ENCODE data around the gene SH2B2. TPM values are rescaled to one million over a fixed set of nuclear protein-coding genes. Genes with fewer than 3 reads are reported as not detected.

Gene SH2B2
- total RNA-seq, 1 donor from 2014 or later, result 8.8 TPM

DNA sequence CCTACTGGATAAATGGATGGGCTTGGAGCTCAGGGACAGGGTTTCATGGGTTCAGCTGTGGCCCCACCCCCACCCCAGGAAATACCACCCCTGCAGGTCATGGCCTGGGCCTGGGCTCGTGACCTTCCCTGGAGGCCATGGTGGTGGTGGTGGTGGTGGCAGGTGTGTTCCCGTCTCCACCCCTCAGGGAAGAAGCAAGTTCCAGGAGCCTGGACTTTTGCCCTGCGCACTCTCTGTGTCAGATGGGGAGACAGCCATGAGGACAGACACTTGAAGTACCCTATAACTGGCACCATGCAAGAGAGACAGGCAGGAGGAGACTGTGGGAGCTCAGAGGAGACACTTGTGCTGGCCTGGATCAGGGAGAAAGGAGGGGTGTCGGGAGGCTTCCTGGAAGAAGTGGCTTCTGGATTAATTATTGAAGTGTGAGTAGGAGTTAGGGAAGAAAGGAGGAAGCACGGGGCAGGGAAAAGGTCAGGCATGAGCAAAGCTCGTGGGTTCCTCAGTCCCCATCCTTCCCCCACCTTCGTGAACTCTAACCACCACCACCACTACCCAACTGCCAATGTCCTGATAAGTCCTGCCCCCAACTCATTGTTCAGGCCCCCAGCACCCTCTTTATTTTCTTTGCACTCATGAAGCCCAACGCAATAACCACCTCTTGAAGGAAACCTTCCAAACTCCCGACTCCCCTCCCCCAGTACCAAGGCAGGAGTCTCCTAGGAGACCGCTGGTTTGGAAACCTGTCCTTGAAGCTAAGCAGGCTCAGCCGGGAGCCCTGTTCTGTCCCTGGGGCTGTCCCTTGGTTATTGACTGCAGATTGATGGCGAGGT lies 8.9 kb downstream of the SH2B2 start:
- TF ChIP-seq POLR2A (IDR thresholded peaks at IDR 0.05) (no peak), POLR2AphosphoS5 (IDR thresholded peaks at IDR 0.05; ENCODE audit: insufficient read depth in 1 of 2, low read depth in 1 of 2) (no peak)
- TF ChIP-seq, protein P1, sequence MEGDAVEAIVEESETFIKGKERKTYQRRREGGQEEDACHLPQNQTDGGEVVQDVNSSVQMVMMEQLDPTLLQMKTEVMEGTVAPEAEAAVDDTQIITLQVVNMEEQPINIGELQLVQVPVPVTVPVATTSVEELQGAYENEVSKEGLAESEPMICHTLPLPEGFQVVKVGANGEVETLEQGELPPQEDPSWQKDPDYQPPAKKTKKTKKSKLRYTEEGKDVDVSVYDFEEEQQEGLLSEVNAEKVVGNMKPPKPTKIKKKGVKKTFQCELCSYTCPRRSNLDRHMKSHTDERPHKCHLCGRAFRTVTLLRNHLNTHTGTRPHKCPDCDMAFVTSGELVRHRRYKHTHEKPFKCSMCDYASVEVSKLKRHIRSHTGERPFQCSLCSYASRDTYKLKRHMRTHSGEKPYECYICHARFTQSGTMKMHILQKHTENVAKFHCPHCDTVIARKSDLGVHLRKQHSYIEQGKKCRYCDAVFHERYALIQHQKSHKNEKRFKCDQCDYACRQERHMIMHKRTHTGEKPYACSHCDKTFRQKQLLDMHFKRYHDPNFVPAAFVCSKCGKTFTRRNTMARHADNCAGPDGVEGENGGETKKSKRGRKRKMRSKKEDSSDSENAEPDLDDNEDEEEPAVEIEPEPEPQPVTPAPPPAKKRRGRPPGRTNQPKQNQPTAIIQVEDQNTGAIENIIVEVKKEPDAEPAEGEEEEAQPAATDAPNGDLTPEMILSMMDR (IDR thresholded peaks at IDR 0.05), result no peak
- Histone ChIP-seq H3K27ac (no peak overlapping the region), H3K4me3 (no peak overlapping the region), H3K4me1 (peaks cover 6% of the 10 kb centered on the region), H3K27me3 (no peaks in the 10 kb centered on the region), H3K9me3 (no peaks in the 10 kb centered on the region), H3K36me3 (no peaks in the 10 kb centered on the region)
- DNase-seq (ENCODE audit: extremely low spot score in 2 of 2), result no peak
- intact Hi-C loops (cut with DNase I), result no loop called here

DNA sequence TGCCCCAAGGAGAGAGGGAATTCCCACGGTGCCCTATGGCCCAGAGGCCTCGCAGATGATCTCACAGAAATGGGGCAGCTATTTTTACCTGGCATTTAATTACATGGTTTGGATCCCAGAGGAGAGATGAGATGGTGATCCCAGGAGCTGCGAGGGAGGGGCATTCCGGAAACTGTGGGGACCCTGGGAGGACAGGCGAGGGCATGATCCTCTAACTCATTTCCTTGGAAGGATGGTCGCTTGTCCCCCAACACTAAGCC lies 9.4 kb downstream of the SH2B2 start:
- TF ChIP-seq POLR2A (IDR thresholded peaks at IDR 0.05) (no peak), POLR2AphosphoS5 (IDR thresholded peaks at IDR 0.05; ENCODE audit: insufficient read depth in 1 of 2, low read depth in 1 of 2) (no peak)
- TF ChIP-seq, protein P1 (IDR thresholded peaks at IDR 0.05), result no peak
- Histone ChIP-seq H3K27ac (no peak overlapping the region), H3K9me3 (no peaks in the 10 kb centered on the region), H3K27me3 (no peaks in the 10 kb centered on the region), H3K4me3 (no peak overlapping the region), H3K4me1 (peaks cover 6% of the 10 kb centered on the region), H3K36me3 (no peaks in the 10 kb centered on the region)
- intact Hi-C loops (cut with DNase I), result no loop called here
- DNase-seq (ENCODE audit: extremely low spot score in 2 of 2), result no peak

DNA sequence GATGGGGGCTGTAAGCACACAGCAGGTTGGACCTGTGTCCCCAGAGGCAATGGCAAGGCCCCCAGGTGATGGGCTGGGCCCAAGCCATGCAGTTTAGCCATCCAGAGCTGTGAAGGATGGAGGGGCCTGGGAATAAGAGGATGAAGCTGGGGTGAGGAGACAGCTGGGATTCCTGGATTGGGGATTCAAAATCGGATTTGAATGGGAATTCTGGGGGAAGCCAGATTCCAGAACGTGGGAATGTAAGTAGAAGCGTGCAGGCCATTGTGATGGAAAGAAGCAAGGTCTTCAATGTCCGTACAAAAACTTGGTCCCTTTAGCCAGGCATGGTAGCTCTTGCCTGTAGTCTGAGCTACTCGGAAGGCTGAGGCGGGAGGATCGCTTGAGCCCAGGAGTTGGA lies 9.8 kb downstream of the SH2B2 start:
- no peaks in the 10 kb centered on the region for H3K9me3 ChIP-seq
- intact Hi-C loops (cut with DNase I), result no loop called here
- H3K4me1 ChIP-seq, result peaks cover 6% of the 10 kb centered on the region
- no peak overlapping the region for H3K4me3 ChIP-seq
- no peak for DNase-seq (ENCODE audit: extremely low spot score in 2 of 2)
- H3K27me3 ChIP-seq, result no peaks in the 10 kb centered on the region
- TF ChIP-seq POLR2AphosphoS5 (IDR thresholded peaks at IDR 0.05; ENCODE audit: insufficient read depth in 1 of 2, low read depth in 1 of 2), result no peak
- no peak for TF ChIP-seq POLR2A (IDR thresholded peaks at IDR 0.05)
- TF ChIP-seq, protein P1 (IDR thresholded peaks at IDR 0.05), result no peak
- no peak overlapping the region for H3K27ac ChIP-seq
- H3K36me3 ChIP-seq, result no peaks in the 10 kb centered on the region

DNA sequence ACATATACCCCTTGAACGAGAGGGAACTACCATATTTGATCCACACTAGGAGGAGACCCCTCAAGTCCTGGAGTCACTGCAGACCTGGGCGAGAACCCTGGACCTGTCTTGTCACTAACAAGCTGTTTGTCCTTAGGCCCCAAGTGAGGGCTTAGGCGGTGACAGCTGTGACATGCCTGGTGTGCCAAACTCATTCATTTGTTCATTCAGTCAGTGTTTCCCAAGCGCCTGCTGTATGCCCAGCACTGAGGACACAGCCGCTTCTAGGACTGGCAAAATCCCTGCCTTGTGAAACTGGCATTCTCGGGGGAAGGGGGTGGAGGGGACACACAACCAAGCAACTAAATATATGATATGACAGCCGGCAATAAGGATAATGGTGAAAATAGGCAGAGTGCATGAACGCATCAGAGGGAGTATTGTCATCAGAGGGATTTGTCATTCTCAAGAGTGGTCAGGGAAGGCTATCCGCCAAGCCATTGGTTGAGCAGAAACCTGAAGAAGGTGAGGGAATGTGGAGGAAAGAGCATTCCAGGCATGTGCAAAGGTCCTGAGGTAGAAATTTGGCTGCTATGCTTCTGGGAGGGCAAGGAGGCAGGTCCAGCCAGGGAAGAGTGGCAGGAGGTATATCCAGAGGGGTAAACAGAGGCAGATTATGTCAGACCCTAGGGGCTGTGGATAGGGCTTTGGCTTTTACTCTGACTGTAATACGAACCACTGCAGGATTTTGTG lies 11.0 kb downstream of the SH2B2 start:
- DNase-seq (ENCODE audit: extremely low spot score in 2 of 2), result no peak
- Histone ChIP-seq H3K9me3 (no peaks in the 10 kb centered on the region), H3K4me1 (peaks cover 5% of the 10 kb centered on the region), H3K27me3 (no peaks in the 10 kb centered on the region), H3K36me3 (no peaks in the 10 kb centered on the region), H3K4me3 (no peak overlapping the region), H3K27ac (no peak overlapping the region)
- intact Hi-C loops (cut with DNase I), result no loop called here
- TF ChIP-seq, protein P1 (IDR thresholded peaks at IDR 0.05), result no peak
- TF ChIP-seq POLR2AphosphoS5 (IDR thresholded peaks at IDR 0.05; ENCODE audit: insufficient read depth in 1 of 2, low read depth in 1 of 2) (no peak), POLR2A (IDR thresholded peaks at IDR 0.05) (no peak)
